HepG2 (cell line): ENCODE measurements around the gene TRAPPC3. TPM values are rescaled to one million over a fixed set of nuclear protein-coding genes. Genes with fewer than 3 reads are reported as not detected.

Experiments used
- BORCS8-MEF2B ChIP-seq: sonication (generic); formaldehyde crosslinking; IDR thresholded peaks from 2 replicates; pipeline ENCODE4 v1.8.0; 2022; ENCODE audit warnings: mild to moderate bottlenecking, missing genetic modification reagents
- GATAD2A ChIP-seq: IDR thresholded peaks from 2 replicates; pipeline ENCODE4 v1.6.1; 2016
- GPN1 ChIP-seq: sonication (generic); formaldehyde crosslinking; IDR thresholded peaks from 2 replicates; pipeline ENCODE4 v1.5.1; 2020; ENCODE audit warnings: missing genetic modification reagents, borderline replicate concordance
- HOXA9 ChIP-seq: sonication (generic); formaldehyde crosslinking; IDR thresholded peaks from 2 replicates; pipeline ENCODE4 v1.8.1; 2022; ENCODE audit warnings: missing genetic modification reagents, mild to moderate bottlenecking, moderate library complexity, borderline replicate concordance
- MIXL1 ChIP-seq: IDR thresholded peaks from 2 replicates; pipeline ENCODE4 v1.6.1; 2016
- NAIF1 ChIP-seq: sonication (generic); formaldehyde crosslinking; IDR thresholded peaks from 2 replicates; pipeline ENCODE4 v1.5.0; 2020; ENCODE audit warnings: mild to moderate bottlenecking, missing genetic modification reagents, borderline replicate concordance
- PHF21A ChIP-seq: sonication (generic); formaldehyde crosslinking; IDR thresholded peaks from 2 replicates; pipeline ENCODE4 v1.5.0; 2020; ENCODE audit warnings: mild to moderate bottlenecking, missing genetic modification reagents
- RCOR2 ChIP-seq: IDR thresholded peaks from 2 replicates; pipeline ENCODE4 v1.6.1; 2016; ENCODE audit warnings: missing biosample characterization, missing genetic modification reagents
- RFX1 ChIP-seq: fragments of 450-650 bp; IDR thresholded peaks from 2 replicates; pipeline ENCODE4 v1.6.1; 2017
- RORA ChIP-seq: sonication (generic); formaldehyde crosslinking; IDR thresholded peaks from 2 replicates; pipeline ENCODE4 v1.5.0; 2020; ENCODE audit warnings: mild to moderate bottlenecking, missing genetic modification reagents, moderate library complexity
- SETDB1 ChIP-seq: sonication (generic); formaldehyde crosslinking; IDR thresholded peaks from 2 replicates; pipeline ENCODE4 v1.5.1; 2020; ENCODE audit warnings: missing genetic modification reagents, mild to moderate bottlenecking, borderline replicate concordance
- SMC3 ChIP-seq: IDR thresholded peaks from 2 replicates; pipeline ENCODE4 v1.6.1; 2011; ENCODE audit warnings: low read length, improper control_type of control experiment
- TOE1 ChIP-seq: sonication (generic); formaldehyde crosslinking; IDR thresholded peaks from 2 replicates; pipeline ENCODE4 v1.4.0; 2020; ENCODE audit warnings: mild to moderate bottlenecking, missing genetic modification reagents
- XBP1 ChIP-seq: sonication (generic); formaldehyde crosslinking; IDR thresholded peaks from 2 replicates; pipeline ENCODE4 v1.5.0; 2020; ENCODE audit warnings: missing genetic modification reagents
- XRCC5 ChIP-seq: fragments of 200-400 bp; formaldehyde crosslinking; optimal IDR thresholded peaks from 2 replicates; pipeline ENCODE3; 2017; ENCODE audit warnings: mild to moderate bottlenecking, low read length
- ZBTB7B ChIP-seq: sonication (generic); formaldehyde crosslinking; IDR thresholded peaks from 2 replicates; pipeline ENCODE4 v1.4.0; 2020; ENCODE audit warnings: missing genetic modification reagents
- ZFP90 ChIP-seq: sonication (generic); formaldehyde crosslinking; IDR thresholded peaks from 2 replicates; pipeline ENCODE4 v1.8.0; 2022; ENCODE audit warnings: missing genetic modification reagents, mild to moderate bottlenecking, inconsistent platforms, borderline replicate concordance
- ZFX ChIP-seq: sonication (generic); formaldehyde crosslinking; IDR thresholded peaks from 2 replicates; pipeline ENCODE4 v1.4.0; 2020; ENCODE audit warnings: mild to moderate bottlenecking, low read depth, missing genetic modification reagents, moderate library complexity
- ZNF20 ChIP-seq: sonication (generic); formaldehyde crosslinking; IDR thresholded peaks from 2 replicates; pipeline ENCODE4 v1.4.0; 2020; ENCODE audit warnings: mild to moderate bottlenecking, moderate library complexity, missing genetic modification reagents
- ZNF292 ChIP-seq: sonication (generic); formaldehyde crosslinking; IDR thresholded peaks from 2 replicates; pipeline ENCODE4 v1.8.1; 2022; ENCODE audit warnings: mild to moderate bottlenecking, low read depth, missing genetic modification reagents, borderline replicate concordance
- ZNF382 ChIP-seq: sonication (generic); formaldehyde crosslinking; IDR thresholded peaks from 2 replicates; pipeline ENCODE4 v1.5.0; 2020; ENCODE audit warnings: missing genetic modification reagents, mild to moderate bottlenecking, borderline replicate concordance
- ZNF468 ChIP-seq: sonication (generic); formaldehyde crosslinking; IDR thresholded peaks from 2 replicates; pipeline ENCODE4 v1.8.0; 2022; ENCODE audit warnings: mild to moderate bottlenecking, moderate library complexity, missing genetic modification reagents
- ZNF670 ChIP-seq: sonication (generic); formaldehyde crosslinking; IDR thresholded peaks from 2 replicates; pipeline ENCODE4 v1.8.0; 2022; ENCODE audit warnings: mild to moderate bottlenecking, missing genetic modification reagents, borderline replicate concordance
- polyA plus RNA-seq, 8 experiments: library from polyadenylated mRNA; depleted of rRNA in 3 of 8; stranded (reverse) in 7 of 8; unstranded in 1 of 8; fragments of >200 nt; fragmentation: Illumina TruSeq in 4 of 8; extraction: Trizol in 4 of 8; gene quantifications; 2 replicates each; pipeline versions ENCODE4 v1.2.1 to v1.2.3, GENCODE V29; 2011 to 2016; ENCODE audit warnings: low read depth in 4 of 8, missing spikeins in 1 of 8, mixed read lengths in 1 of 8; ENCODE audit not compliant: insufficient read depth in 1 of 8
- total RNA-seq, 5 experiments: library from RNA; depleted of rRNA; stranded (reverse); fragments of >200 nt; fragmentation: Illumina TruSeq; extraction: Trizol; gene quantifications; 2 replicates each; pipeline ENCODE4 v1.2.3, GENCODE V29; 2016; ENCODE audit warnings: low read depth in 1 of 5
- TF ChIP-seq, protein P1 (sequence below): sonication (generic); formaldehyde crosslinking; IDR thresholded peaks from 2 replicates; pipeline ENCODE4 v1.8.0; 2023; ENCODE audit warnings: mild to moderate bottlenecking, missing genetic modification reagents
- TF ChIP-seq, protein P2 (sequence below): sonication (generic); formaldehyde crosslinking; IDR thresholded peaks from 2 replicates; pipeline ENCODE4 v1.4.0; 2020; ENCODE audit warnings: mild to moderate bottlenecking, missing genetic modification reagents
- TF ChIP-seq, protein P3 (sequence below): sonication (generic); formaldehyde crosslinking; IDR thresholded peaks from 2 replicates; pipeline ENCODE4 v1.4.0; 2020; ENCODE audit warnings: missing genetic modification reagents
- TF ChIP-seq, protein P4 (sequence below): sonication (generic); formaldehyde crosslinking; IDR thresholded peaks from 2 replicates; pipeline ENCODE4 v1.8.0; 2022; ENCODE audit warnings: mild to moderate bottlenecking, missing genetic modification reagents, borderline replicate concordance
- TF ChIP-seq, protein P5 (sequence below): sonication (generic); formaldehyde crosslinking; IDR thresholded peaks from 2 replicates; pipeline ENCODE4 v1.9.0; 2022; ENCODE audit warnings: low read depth, missing genetic modification reagents

TRAPPC3 gene
- total and polyA plus RNA-seq, 2 of the 13 experiments (the other 11 are each of a cell fraction or from before 2014, with no cell fraction given) = 53.7 to 62.4 TPM

DNA sequence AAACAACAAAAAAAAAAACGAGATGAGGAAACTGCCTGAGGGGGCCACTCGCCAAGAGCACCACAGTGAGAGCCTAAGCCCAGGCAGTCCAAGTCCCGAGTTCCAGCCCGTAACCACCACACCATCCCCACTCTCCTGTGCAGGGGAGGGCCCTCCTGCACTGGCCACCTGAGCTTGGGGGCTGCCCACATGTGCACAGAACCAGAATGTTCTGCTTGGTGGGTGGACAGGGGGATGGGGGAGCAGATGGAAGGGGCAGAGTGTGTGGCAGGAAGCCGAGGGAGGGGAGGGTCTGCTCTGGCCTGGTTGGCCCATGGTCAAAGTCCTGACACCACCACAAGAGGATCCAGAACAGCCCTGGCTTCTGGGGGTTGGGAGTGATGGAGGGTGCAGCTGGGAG, 43.0 kb downstream of the TRAPPC3 start (continued):
- TF ChIP-seq, protein P1, sequence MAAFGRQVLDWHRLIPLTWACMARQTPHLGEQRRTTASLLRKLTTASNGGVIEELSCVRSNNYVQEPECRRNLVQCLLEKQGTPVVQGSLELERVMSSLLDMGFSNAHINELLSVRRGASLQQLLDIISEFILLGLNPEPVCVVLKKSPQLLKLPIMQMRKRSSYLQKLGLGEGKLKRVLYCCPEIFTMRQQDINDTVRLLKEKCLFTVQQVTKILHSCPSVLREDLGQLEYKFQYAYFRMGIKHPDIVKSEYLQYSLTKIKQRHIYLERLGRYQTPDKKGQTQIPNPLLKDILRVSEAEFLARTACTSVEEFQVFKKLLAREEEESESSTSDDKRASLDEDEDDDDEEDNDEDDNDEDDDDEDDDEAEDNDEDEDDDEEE (CRISPR knock-in tag) = no peak
- TF ChIP-seq MIXL1 (no peak), ZNF382 (CRISPR knock-in tag) (no peak), ZFP90 (CRISPR knock-in tag) (no peak), XRCC5 (no peak), ZNF292 (no peak), TOE1 (CRISPR knock-in tag) (no peak), ZNF670 (CRISPR knock-in tag) (no peak), NAIF1 (no peak), SMC3 (no peak), PHF21A (CRISPR knock-in tag) (no peak), BORCS8-MEF2B (0 out of 2 replicates have a peak, but pooled peaks have one; percentile 46), ZNF468 (no peak), RORA (CRISPR knock-in tag) (no peak), ZNF20 (CRISPR knock-in tag) (no peak), GPN1 (no peak), ZFX (CRISPR knock-in tag) (0 out of 2 replicates have a peak, but pooled peaks have one; percentile 40), XBP1 (CRISPR knock-in tag) (no peak), HOXA9 (CRISPR knock-in tag) (no peak), GATAD2A (CRISPR knock-in tag) (no peak), ZBTB7B (CRISPR knock-in tag) (0 out of 2 replicates have a peak, but pooled peaks have one; percentile 35), RCOR2 (CRISPR knock-in tag) (no peak), RFX1 (no peak), SETDB1 (CRISPR knock-in tag) (no peak)
- TF ChIP-seq, protein P2, sequence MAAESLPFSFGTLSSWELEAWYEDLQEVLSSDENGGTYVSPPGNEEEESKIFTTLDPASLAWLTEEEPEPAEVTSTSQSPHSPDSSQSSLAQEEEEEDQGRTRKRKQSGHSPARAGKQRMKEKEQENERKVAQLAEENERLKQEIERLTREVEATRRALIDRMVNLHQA (CRISPR knock-in tag) = no peak
- TF ChIP-seq, protein P3, sequence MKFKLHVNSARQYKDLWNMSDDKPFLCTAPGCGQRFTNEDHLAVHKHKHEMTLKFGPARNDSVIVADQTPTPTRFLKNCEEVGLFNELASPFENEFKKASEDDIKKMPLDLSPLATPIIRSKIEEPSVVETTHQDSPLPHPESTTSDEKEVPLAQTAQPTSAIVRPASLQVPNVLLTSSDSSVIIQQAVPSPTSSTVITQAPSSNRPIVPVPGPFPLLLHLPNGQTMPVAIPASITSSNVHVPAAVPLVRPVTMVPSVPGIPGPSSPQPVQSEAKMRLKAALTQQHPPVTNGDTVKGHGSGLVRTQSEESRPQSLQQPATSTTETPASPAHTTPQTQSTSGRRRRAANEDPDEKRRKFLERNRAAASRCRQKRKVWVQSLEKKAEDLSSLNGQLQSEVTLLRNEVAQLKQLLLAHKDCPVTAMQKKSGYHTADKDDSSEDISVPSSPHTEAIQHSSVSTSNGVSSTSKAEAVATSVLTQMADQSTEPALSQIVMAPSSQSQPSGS (CRISPR knock-in tag) = no peak
- TF ChIP-seq, protein P4, sequence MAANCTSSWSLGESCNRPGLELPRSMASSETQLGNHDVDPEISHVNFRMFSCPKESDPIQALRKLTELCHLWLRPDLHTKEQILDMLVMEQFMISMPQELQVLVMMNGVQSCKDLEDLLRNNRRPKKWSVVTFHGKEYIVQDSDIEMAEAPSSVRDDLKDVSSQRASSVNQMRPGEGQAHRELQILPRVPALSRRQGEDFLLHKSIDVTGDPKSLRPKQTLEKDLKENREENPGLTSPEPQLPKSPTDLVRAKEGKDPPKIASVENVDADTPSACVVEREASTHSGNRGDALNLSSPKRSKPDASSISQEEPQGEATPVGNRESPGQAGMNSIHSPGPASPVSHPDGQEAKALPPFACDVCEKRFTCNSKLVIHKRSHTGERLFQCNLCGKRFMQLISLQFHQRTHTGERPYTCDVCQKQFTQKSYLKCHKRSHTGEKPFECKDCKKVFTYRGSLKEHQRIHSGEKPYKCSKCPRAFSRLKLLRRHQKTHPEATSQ (CRISPR knock-in tag) = no peak
- TF ChIP-seq, protein P5, sequence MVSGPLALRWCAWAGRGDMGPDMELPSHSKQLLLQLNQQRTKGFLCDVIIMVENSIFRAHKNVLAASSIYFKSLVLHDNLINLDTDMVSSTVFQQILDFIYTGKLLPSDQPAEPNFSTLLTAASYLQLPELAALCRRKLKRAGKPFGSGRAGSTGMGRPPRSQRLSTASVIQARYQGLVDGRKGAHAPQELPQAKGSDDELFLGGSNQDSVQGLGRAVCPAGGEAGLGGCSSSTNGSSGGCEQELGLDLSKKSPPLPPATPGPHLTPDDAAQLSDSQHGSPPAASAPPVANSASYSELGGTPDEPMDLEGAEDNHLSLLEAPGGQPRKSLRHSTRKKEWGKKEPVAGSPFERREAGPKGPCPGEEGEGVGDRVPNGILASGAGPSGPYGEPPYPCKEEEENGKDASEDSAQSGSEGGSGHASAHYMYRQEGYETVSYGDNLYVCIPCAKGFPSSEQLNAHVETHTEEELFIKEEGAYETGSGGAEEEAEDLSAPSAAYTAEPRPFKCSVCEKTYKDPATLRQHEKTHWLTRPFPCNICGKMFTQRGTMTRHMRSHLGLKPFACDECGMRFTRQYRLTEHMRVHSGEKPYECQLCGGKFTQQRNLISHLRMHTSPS (CRISPR knock-in tag) = 0 out of 2 replicates have a peak, but pooled peaks have one; percentile 54
